DND-41 (cell line): Measurements from ENCODE around the gene SCIMP.

ENCODE experiments used
- ATAC-seq: fragments of 200-7000 bp; cut with Tn5 transposase; 3 replicates; pipeline ENCODE4 v1.9.1; 2021; ENCODE audit warnings: low read depth; ENCODE audit not compliant: insufficient read depth
- DNase-seq: peaks from one replicate; pipeline ENCODE4 v3.0.0-alpha.2; 2020
- H2AFZ ChIP-seq: 2 replicates; pipeline ENCODE4 v1.6.0; 2012; ENCODE audit warnings: low read depth, low read length
- H3K27ac ChIP-seq: 2 replicates; pipeline ENCODE4 v1.5.1; 2012; ENCODE audit warnings: low read length, inconsistent platforms
- H3K27me3 ChIP-seq: fragments of 200-600 bp; sonication (generic); 2 replicates; pipeline ENCODE4 v1.6.0; 2012; ENCODE audit warnings: low read length, mild to moderate bottlenecking, inconsistent platforms; ENCODE audit not compliant: insufficient read depth, poor library complexity
- H3K36me3 ChIP-seq: 2 replicates; pipeline ENCODE4 v1.5.1; 2012; ENCODE audit warnings: low read length, inconsistent platforms; ENCODE audit not compliant: insufficient read depth
- H3K4me1 ChIP-seq: 2 replicates; pipeline ENCODE4 v1.5.1; 2012; ENCODE audit warnings: mild to moderate bottlenecking, low read length; ENCODE audit not compliant: insufficient read depth
- H3K4me2 ChIP-seq: 2 replicates; pipeline ENCODE4 v1.6.0; 2012; ENCODE audit warnings: mild to moderate bottlenecking, moderate library complexity, low read length, inconsistent platforms; ENCODE audit not compliant: insufficient read depth
- H3K4me3 ChIP-seq, 2 experiments: fragments of 200-600 bp in 1 of 2; shearing (Covaris generic) in 1 of 2; 2 replicates each; pipeline ENCODE4 v1.5.1; 2012 to 2016; ENCODE audit warnings: inconsistent platforms in 2 of 2, low read length in 2 of 2, mild to moderate bottlenecking in 2 of 2, low read depth in 1 of 2, moderate library complexity in 1 of 2
- H3K79me2 ChIP-seq: 2 replicates; pipeline ENCODE4 v1.6.0; 2012; ENCODE audit warnings: low read length, inconsistent platforms; ENCODE audit not compliant: insufficient read depth
- H3K9ac ChIP-seq: 2 replicates; pipeline ENCODE4 v1.6.0; 2012; ENCODE audit warnings: low read depth, mild to moderate bottlenecking, inconsistent platforms, low read length, moderate library complexity
- H3K9me3 ChIP-seq: 2 replicates; pipeline ENCODE4 v1.5.1; 2012; ENCODE audit warnings: low read length, moderate library complexity, mild to moderate bottlenecking, inconsistent platforms; ENCODE audit not compliant: insufficient read depth, severe bottlenecking
- H4K20me1 ChIP-seq: 2 replicates; pipeline ENCODE4 v1.6.0; 2012; ENCODE audit warnings: low read length; ENCODE audit not compliant: insufficient read depth
- CTCF ChIP-seq: IDR thresholded peaks from 2 replicates; pipeline ENCODE4 v1.5.1; 2012; ENCODE audit warnings: borderline replicate concordance, low read length, moderate library complexity, mild to moderate bottlenecking; ENCODE audit not compliant: poor library complexity, severe bottlenecking; ENCODE audit errors: extremely low read depth
- EZH2 ChIP-seq: IDR thresholded peaks from 3 replicates; pipeline ENCODE4 v1.6.1; 2012; ENCODE audit warnings: borderline replicate concordance, low read depth, mild to moderate bottlenecking, moderate library complexity, low read length, inconsistent platforms; ENCODE audit not compliant: severe bottlenecking

The SCIMP gene

GRCh38 chr17:5281814-5282641 lies 47.4 kb upstream of the SCIMP start, which contains the start of gene RABEP1:
TSS of gene RABEP1 (plus strand) at chr17:5282284. CDS start at chr17:5282487, 203 bp downstream.
- Histone ChIP-seq H3K4me2 (peak within 1 kb of the TSS; percentile 96), H2AFZ (peak within 1 kb of the TSS; percentile 74), H3K27me3 (no peaks in the 10 kb centered on the region), H3K9ac (peak within 1 kb of the TSS; percentile 86), H3K27ac (peak within 1 kb of the TSS; percentile 78), H4K20me1 (peaks cover 34% of the 10 kb centered on the region), H3K4me1 (peaks cover 35% of the 10 kb centered on the region), H3K9me3 (no peaks in the 10 kb centered on the region), H3K4me3 (peak within 1 kb of the TSS; percentile 89 to 94), H3K79me2 (peaks cover 48% of the 10 kb centered on the region), H3K36me3 (peaks cover 17% of the 10 kb centered on the region; the same call in 1 of the 2 replicates)
- ATAC-seq (peak; percentile 84), DNase-seq (peak; percentile 94)
- TF ChIP-seq CTCF (peak; percentile 30), EZH2 (no peak)

- Histone ChIP-seq H3K27ac (no peak overlapping the region), H3K4me1 (no peaks in the 10 kb centered on the region), H3K27me3 (no peaks in the 10 kb centered on the region), H3K4me2 (no peak overlapping the region), H3K4me3 (no peak overlapping the region), H3K9me3 (no peaks in the 10 kb centered on the region), H3K36me3 (no peaks in the 10 kb centered on the region), H3K9ac (no peak overlapping the region), H2AFZ (no peak overlapping the region), H4K20me1 (no peaks in the 10 kb centered on the region), H3K79me2 (no peaks in the 10 kb centered on the region)
- DNase-seq (no peak), ATAC-seq (no peak)
- TF ChIP-seq EZH2 (no peak), CTCF (no peak)
These were observed 37.7 kb upstream of the SCIMP start for GRCh38 chr17:5272322-5272721.

GRCh38 chr17:5269241-5269960 lies 34.7 kb upstream of the SCIMP start:
- no peaks in the 10 kb centered on the region for H3K9me3 ChIP-seq
- no peak overlapping the region for H3K4me2 ChIP-seq
- no peaks in the 10 kb centered on the region for H3K79me2 ChIP-seq
- TF ChIP-seq CTCF, result no peak
- TF ChIP-seq EZH2, result no peak
- H2AFZ ChIP-seq, result no peak overlapping the region
- H3K36me3 ChIP-seq, result no peaks in the 10 kb centered on the region
- peaks cover 9% of the 10 kb centered on the region for H3K4me1 ChIP-seq
- H3K4me3 ChIP-seq, result no peak overlapping the region
- no peak overlapping the region for H3K9ac ChIP-seq
- no peaks in the 10 kb centered on the region for H3K27me3 ChIP-seq
- DNase-seq (no peak), ATAC-seq (no peak)
- H3K27ac ChIP-seq, result no peak overlapping the region
- H4K20me1 ChIP-seq, result no peaks in the 10 kb centered on the region
